A549 (cell line): ENCODE measurements around the gene RNASE2. TPM values are rescaled to one million over a fixed set of nuclear protein-coding genes. Genes with fewer than 3 reads are reported as not detected.
A peak's percentile ranks its signal among the peaks of the same experiment; 100 is the strongest.

Experiments used
- ATAC-seq, 2 experiments: fragments of 200-7000 bp in 1 of 2; fragments of >200 bp in 1 of 2; cut with Nextera tagmentation in 1 of 2; cut with Tn5 transposase in 1 of 2; 3 replicates each; pipeline versions ENCODE4 v1.8.0 to v1.9.1; 2018 to 2020; ENCODE audit warnings: mild to moderate bottlenecking in 1 of 2, moderate library complexity in 1 of 2
- CTCF ChIA-PET: fragments of 300-600 bp; sonication (Branson Sonifier 250); formaldehyde crosslinking; extraction: SDS; loops from one replicate; lab custom pipeline; 2021; ENCODE audit warnings: antibody characterized with exemption, inconsistent platforms; lab: Yijun Ruan, JAX
- POLR2A ChIA-PET: fragments of 350-600 bp; formaldehyde crosslinking; extraction: SDS; loops from one replicate; lab custom pipeline; 2021; ENCODE audit warnings: antibody characterized with exemption, inconsistent platforms; lab: Yijun Ruan, JAX
- DNase-seq, 2 experiments: peaks; one replicate each; pipeline versions ENCODE4 v3.0.0 to v3.0.0-alpha.2; 2011 to 2016; ENCODE audit warnings: low read depth in 1 of 2, low spot score in 1 of 2
- FAIRE-seq: peaks from 2 replicates; lab custom pipeline; 2011; peaks lifted over from hg19 to GRCh38; lab: Jason Lieb, UNC
- H3K27ac ChIP-seq, 2 experiments: fragments of >200 bp; sonication (Bioruptor Twin); formaldehyde crosslinking; 3 replicates each; pipeline ENCODE4 v1.5.1; 2016 to 2017
- H3K4me1 ChIP-seq: fragments of >200 bp; sonication (Bioruptor Twin); formaldehyde crosslinking; 3 replicates; pipeline ENCODE4 v1.6.1; 2016
- H3K4me2 ChIP-seq: fragments of >200 bp; sonication (Bioruptor Twin); formaldehyde crosslinking; 3 replicates; pipeline ENCODE4 v1.6.1; 2016
- H3K4me3 ChIP-seq: fragments of >200 bp; sonication (Bioruptor Twin); formaldehyde crosslinking; 3 replicates; pipeline ENCODE4 v1.5.1; 2016
- H3K9me3 ChIP-seq: fragments of >200 bp; sonication (Bioruptor Twin); formaldehyde crosslinking; 3 replicates; pipeline ENCODE4 v1.6.1; 2016
- CBX2 ChIP-seq: fragments of 200-600 bp; sonication (generic); IDR thresholded peaks from 2 replicates; pipeline ENCODE4 v1.6.1; 2016; ENCODE audit warnings: low read depth, mild to moderate bottlenecking, borderline replicate concordance
- CHD4 ChIP-seq: fragments of 200-600 bp; sonication (generic); IDR thresholded peaks from 2 replicates; pipeline ENCODE4 v1.6.1; 2016; ENCODE audit warnings: antibody characterized with exemption, mild to moderate bottlenecking, borderline replicate concordance
- E2F6 ChIP-seq: IDR thresholded peaks from 2 replicates; pipeline ENCODE4 v1.6.1; 2012; ENCODE audit warnings: low read depth, borderline replicate concordance
- EP300 ChIP-seq, 2 experiments: fragments of >200 bp; sonication (Bioruptor Twin); formaldehyde crosslinking; IDR thresholded peaks; 2 replicates in 1 of 2; 3 replicates in 1 of 2; pipeline ENCODE4 v1.6.1; 2016 to 2017
- FOSB ChIP-seq: fragments of 250-450 bp; sonication (Bioruptor Pico); IDR thresholded peaks from 2 replicates; pipeline ENCODE4 v1.5.0; 2020; ENCODE audit warnings: mild to moderate bottlenecking, moderate library complexity
- HMGXB4 ChIP-seq: fragments of 250-450 bp; sonication (Bioruptor Pico); IDR thresholded peaks from 2 replicates; pipeline ENCODE4 v1.5.0; 2021; ENCODE audit warnings: mild to moderate bottlenecking, moderate library complexity, borderline replicate concordance
- HOXA7 ChIP-seq: fragments of 250-450 bp; sonication (Bioruptor Pico); IDR thresholded peaks from 2 replicates; pipeline ENCODE4 v1.5.0; 2020; ENCODE audit warnings: mild to moderate bottlenecking, moderate library complexity
- HOXB13 ChIP-seq: fragments of 250-450 bp; sonication (Bioruptor Pico); IDR thresholded peaks from 2 replicates; pipeline ENCODE4 v1.5.0; 2020; ENCODE audit warnings: low read depth, mild to moderate bottlenecking, moderate library complexity
- KDM5A ChIP-seq: fragments of 200-600 bp; sonication (generic); IDR thresholded peaks from 2 replicates; pipeline ENCODE4 v1.6.1; 2016; ENCODE audit warnings: antibody characterized with exemption, mild to moderate bottlenecking
- MAFK ChIP-seq: fragments of 450-650 bp; IDR thresholded peaks from 2 replicates; pipeline ENCODE4 v1.6.1; 2014; ENCODE audit not compliant: partially characterized antibody
- MAZ ChIP-seq: fragments of 150-350 bp; IDR thresholded peaks from 2 replicates; pipeline ENCODE4 v1.6.1; 2014; ENCODE audit warnings: antibody characterized with exemption, low read depth, low read length, borderline replicate concordance
- MYC ChIP-seq: IDR thresholded peaks from 2 replicates; pipeline ENCODE4 v1.6.1; 2012; ENCODE audit warnings: mild to moderate bottlenecking, inconsistent platforms, low read length, improper control_type of control experiment, borderline replicate concordance
- NPAS2 ChIP-seq: fragments of 250-450 bp; sonication (Bioruptor Pico); IDR thresholded peaks from 2 replicates; pipeline ENCODE4 v1.8.0; 2022; ENCODE audit warnings: mild to moderate bottlenecking, moderate library complexity, borderline replicate concordance
- NR3C1 ChIP-seq: fragments of >200 bp; sonication (Bioruptor Twin); formaldehyde crosslinking; IDR thresholded peaks from 3 replicates; pipeline ENCODE4 v1.6.1; 2017
- PBX3 ChIP-seq: IDR thresholded peaks from 2 replicates; pipeline ENCODE4 v1.6.1; 2012
- PHF8 ChIP-seq: fragments of 200-600 bp; sonication (generic); IDR thresholded peaks from 2 replicates; pipeline ENCODE4 v1.6.1; 2016; ENCODE audit warnings: low read depth, mild to moderate bottlenecking, antibody characterized with exemption, moderate library complexity, borderline replicate concordance
- RAD21 ChIP-seq, 2 experiments: fragments of >200 bp in 1 of 2; sonication (Bioruptor Twin) in 1 of 2; formaldehyde crosslinking in 1 of 2; IDR thresholded peaks in 1 of 2; conservative IDR thresholded peaks in 1 of 2; 2 replicates in 1 of 2; 3 replicates in 1 of 2; pipeline ENCODE4 v1.6.1; 2012 to 2018; ENCODE audit warnings: inconsistent platforms in 1 of 2
- SREBF2 ChIP-seq: fragments of 450-650 bp; IDR thresholded peaks from 2 replicates; pipeline ENCODE4 v1.6.1; 2014; ENCODE audit warnings: mild to moderate bottlenecking, moderate library complexity
- TFCP2L1 ChIP-seq: fragments of 250-450 bp; sonication (Bioruptor Pico); IDR thresholded peaks from 2 replicates; pipeline ENCODE4 v1.5.0; 2021; ENCODE audit warnings: mild to moderate bottlenecking
- ZSCAN20 ChIP-seq: fragments of 250-450 bp; sonication (Bioruptor Pico); IDR thresholded peaks from 2 replicates; pipeline ENCODE4 v1.8.0; 2022; ENCODE audit warnings: mild to moderate bottlenecking, moderate library complexity
- WGBS: methylation state at CpG from one replicate; pipeline ENCODE4 v1.1.6; 2017; ENCODE audit errors: missing lambda C conversion rate; 5-methylcytosine and 5-hydroxymethylcytosine counted together
- polyA plus RNA-seq, 4 experiments: library from polyadenylated mRNA; depleted of rRNA in 3 of 4; stranded (reverse); fragments of >200 nt; fragmentation: RNase III in 1 of 4; extraction: RNeasy Plus Mini Kit Qiagen cat#74134 plus additional on column Dnase treatment in 1 of 4; gene quantifications; 2 replicates in 3 of 4; 3 replicates in 1 of 4; pipeline ENCODE4 v1.2.3, GENCODE V29; 2011 to 2017
- TF ChIP-seq, protein P1 (sequence below): fragments of 250-450 bp; sonication (Bioruptor Pico); IDR thresholded peaks from 2 replicates; pipeline ENCODE4 v1.5.0; 2020; ENCODE audit warnings: low read depth, mild to moderate bottlenecking, moderate library complexity
- TF ChIP-seq, protein P2 (sequence below): fragments of 150-350 bp; IDR thresholded peaks from 2 replicates; pipeline ENCODE4 v1.6.1; 2014; ENCODE audit warnings: low read depth, mild to moderate bottlenecking, low read length

RNASE2 gene
- polyA plus RNA-seq, 2 of the 4 experiments (the other 2 are of a cell fraction) = not detected

DNA sequence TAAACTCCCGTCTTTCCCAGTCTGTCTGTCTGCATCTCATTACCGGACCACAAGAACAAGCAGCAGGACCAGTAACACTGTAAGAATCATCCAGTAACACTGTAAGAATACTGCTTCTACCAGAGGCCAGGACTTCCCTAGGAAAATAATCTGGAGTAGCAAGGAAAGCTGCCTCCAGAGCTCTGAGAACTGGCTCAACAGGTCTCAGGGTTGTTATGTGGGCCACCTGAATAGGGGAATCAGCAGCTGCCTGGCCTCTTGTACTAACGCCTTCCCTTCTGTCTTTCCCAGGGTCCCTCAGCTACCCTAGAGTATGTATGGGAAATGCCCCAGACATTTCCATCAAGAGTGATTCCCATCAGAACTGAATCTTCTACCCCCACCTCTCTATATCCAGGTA, 42.9 kb downstream of the RNASE2 start:
- DNase-seq = no peak
- no peak overlapping the region for H3K4me2 ChIP-seq
- WGBS = 90% methylated on average over 3 of the region's 3 CpGs
- no peaks in the 10 kb centered on the region for H3K4me1 ChIP-seq
- H3K9me3 ChIP-seq = no peaks in the 10 kb centered on the region
- no peak overlapping the region for H3K4me3 ChIP-seq
- CTCF ChIA-PET = interaction anchor here (0.9 to 10.9 kb wide), 9 partner anchors 19 to 140 kb away, joined by 3 to 185 read pairs (median 5); no protein-coding TSS in a partner anchor
- FAIRE-seq = no peak
- no peak for TF ChIP-seq RAD21 (conservative IDR thresholded peaks at IDR 0.05 in 1 of 2, IDR thresholded peaks at IDR 0.05 in 1 of 2)
- no peak for TF ChIP-seq TFCP2L1 (CRISPR knock-in tag)
- no peak for TF ChIP-seq FOSB (CRISPR knock-in tag)
- no peak for TF ChIP-seq HOXB13 (CRISPR knock-in tag)
- TF ChIP-seq, protein P1, sequence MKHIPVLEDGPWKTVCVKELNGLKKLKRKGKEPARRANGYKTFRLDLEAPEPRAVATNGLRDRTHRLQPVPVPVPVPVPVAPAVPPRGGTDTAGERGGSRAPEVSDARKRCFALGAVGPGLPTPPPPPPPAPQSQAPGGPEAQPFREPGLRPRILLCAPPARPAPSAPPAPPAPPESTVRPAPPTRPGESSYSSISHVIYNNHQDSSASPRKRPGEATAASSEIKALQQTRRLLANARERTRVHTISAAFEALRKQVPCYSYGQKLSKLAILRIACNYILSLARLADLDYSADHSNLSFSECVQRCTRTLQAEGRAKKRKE (CRISPR knock-in tag) = no peak
- TF ChIP-seq NPAS2 (CRISPR knock-in tag) = no peak
- TF ChIP-seq SREBF2 = no peak
- TF ChIP-seq PBX3 = no peak
- no peak for TF ChIP-seq E2F6
- TF ChIP-seq MAZ = no peak
- TF ChIP-seq MYC = no peak
- TF ChIP-seq HOXA7 (CRISPR knock-in tag) = no peak
- TF ChIP-seq PHF8 = no peak
- no peak for TF ChIP-seq NR3C1
- H3K27ac ChIP-seq = no peak overlapping the region
- ATAC-seq = no peak; a peak in 1 of 6 replicates
- POLR2A ChIA-PET = no interaction called here

- ChIA-PET POLR2A (no interaction called here), CTCF (interaction anchor here (1.0 to 10.9 kb wide), 6 partner anchors 18 to 141 kb away, joined by 3 to 185 read pairs (median 10); no protein-coding TSS in a partner anchor)
- FAIRE-seq = no peak
- peak in 1 of 2 experiments; percentile 65; a peak in 2 of 6 replicates for ATAC-seq
- WGBS = 55% methylated on average over 6 of the region's 6 CpGs
- H3K4me3 ChIP-seq = no peak within 1 kb of the TSS
- H3K4me2 ChIP-seq = no peak within 1 kb of the TSS
- no peak for DNase-seq
- H3K4me1 ChIP-seq = no peaks in the 10 kb centered on the region
- TF ChIP-seq CBX2 (no peak), CHD4 (no peak), MAFK (no peak), SREBF2 (no peak), MYC (no peak), EP300 (IDR thresholded peaks at IDR 0.05) (no peak), HMGXB4 (CRISPR knock-in tag) (no peak), RAD21 (conservative IDR thresholded peaks at IDR 0.05 in 1 of 2, IDR thresholded peaks at IDR 0.05 in 1 of 2) (no peak), KDM5A (no peak), FOSB (CRISPR knock-in tag) (no peak), ZSCAN20 (CRISPR knock-in tag) (no peak), PBX3 (no peak)
- TF ChIP-seq, protein P2, sequence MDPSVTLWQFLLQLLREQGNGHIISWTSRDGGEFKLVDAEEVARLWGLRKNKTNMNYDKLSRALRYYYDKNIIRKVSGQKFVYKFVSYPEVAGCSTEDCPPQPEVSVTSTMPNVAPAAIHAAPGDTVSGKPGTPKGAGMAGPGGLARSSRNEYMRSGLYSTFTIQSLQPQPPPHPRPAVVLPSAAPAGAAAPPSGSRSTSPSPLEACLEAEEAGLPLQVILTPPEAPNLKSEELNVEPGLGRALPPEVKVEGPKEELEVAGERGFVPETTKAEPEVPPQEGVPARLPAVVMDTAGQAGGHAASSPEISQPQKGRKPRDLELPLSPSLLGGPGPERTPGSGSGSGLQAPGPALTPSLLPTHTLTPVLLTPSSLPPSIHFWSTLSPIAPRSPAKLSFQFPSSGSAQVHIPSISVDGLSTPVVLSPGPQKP = no peak
- no peak within 1 kb of the TSS for H3K27ac ChIP-seq
- no peaks in the 10 kb centered on the region for H3K9me3 ChIP-seq
These were observed 43.5 kb downstream of the RNASE2 start, which contains the start of gene SLC39A2 for GRCh38 chr14:20998674-20999366. Gene SLC39A2, plus strand, starts transcription at chr14:20999293. Its CDS starts 154 bp downstream, at chr14:20999447.
